22Rv1 (cell line): ENCODE data around the gene POLR3H.

Experiments
- CTCF ChIP-seq: fragments of 450-650 bp; IDR thresholded peaks from 2 replicates; pipeline ENCODE4 v1.5.1; 2017; ENCODE audit warnings: mild to moderate bottlenecking
- ZFX ChIP-seq: fragments of 450-650 bp; IDR thresholded peaks from 2 replicates; pipeline ENCODE4 v1.6.1; 2017; ENCODE audit warnings: antibody characterized with exemption, borderline replicate concordance

- no peak for TF ChIP-seq CTCF
- TF ChIP-seq ZFX = no peak
Observed at GRCh38 chr22:41578114-41578513, 33.8 kb upstream of the POLR3H start.
